NCI-H526 (cell line): Measurements from ENCODE around the gene ZG16B.

Experiments used
- DNase-seq, 2 experiments: peaks; one replicate each; lab custom pipeline; 2025; lab: John Stamatoyannopoulos, UW

ZG16B gene

GRCh38 chr16:2825049-2825742 is 4.9 kb upstream of the ZG16B start:
- DNase-seq = no peak

- no peak for DNase-seq
Measured at GRCh38 chr16:2825906-2826305, 4.2 kb upstream of the ZG16B start.

GRCh38 chr16:2826591-2827373 is 3.3 kb upstream of the ZG16B start:
- DNase-seq = no peak

GRCh38 chr16:2827374-2827791 is 2.7 kb upstream of the ZG16B start:
- no peak for DNase-seq

GRCh38 chr16:2827831-2828520 is 2.1 kb upstream of the ZG16B start:
- no peak for DNase-seq

GRCh38 chr16:2828521-2828840 is 1.6 kb upstream of the ZG16B start:
- no peak for DNase-seq

GRCh38 chr16:2828876-2829430 is 1.1 kb upstream of the ZG16B start:
- no peak for DNase-seq

- DNase-seq = no peak
Measured at GRCh38 chr16:2830355-2830695, 222 bp downstream of the ZG16B start.

- DNase-seq = no peak
Measured at GRCh38 chr16:2831203-2831602, 1.1 kb downstream of the ZG16B start.

GRCh38 chr16:2833776-2834175 is 3.7 kb downstream of the ZG16B start:
- no peak for DNase-seq

GRCh38 chr16:2834968-2835367 is 4.9 kb downstream of the ZG16B start:
- DNase-seq = no peak

GRCh38 chr16:2835638-2836493 is 5.8 kb downstream of the ZG16B start:
- DNase-seq = no peak

- DNase-seq = no peak
Measured at GRCh38 chr16:2836646-2837508, 6.8 kb downstream of the ZG16B start.

- DNase-seq = peak; percentile 42 to 70
Measured at GRCh38 chr16:2838928-2839327, 8.8 kb downstream of the ZG16B start.

GRCh38 chr16:2839650-2840450 is 9.7 kb downstream of the ZG16B start:
- DNase-seq = no peak

GRCh38 chr16:2840914-2841313 is 10.8 kb downstream of the ZG16B start:
- no peak for DNase-seq

- no peak for DNase-seq
Measured at GRCh38 chr16:2841606-2842339, 11.7 kb downstream of the ZG16B start.

- DNase-seq = no peak
Measured at GRCh38 chr16:2842340-2843000, 12.4 kb downstream of the ZG16B start.

- no peak for DNase-seq
Measured at GRCh38 chr16:2843526-2843925, 13.4 kb downstream of the ZG16B start.
